Hepatocyte (in vitro differentiated cells): ENCODE measurements around the gene CLSTN1. TPM values are rescaled to one million over a fixed set of nuclear protein-coding genes. Genes with fewer than 3 reads are reported as not detected.

Experiments used
- DNase-seq: peaks from one replicate; pipeline ENCODE4 v3.0.0-alpha.2; 2016; ENCODE audit warnings: low spot score
- H2AFZ ChIP-seq: fragments of 200-600 bp; sonication (generic); 2 replicates; pipeline ENCODE4 v1.6.0; 2016; ENCODE audit warnings: antibody characterized with exemption, mild to moderate bottlenecking
- H3K27ac ChIP-seq: fragments of 200-600 bp; sonication (generic); 2 replicates; pipeline ENCODE4 v1.5.1; 2016; ENCODE audit warnings: mild to moderate bottlenecking
- H3K27me3 ChIP-seq: fragments of 200-600 bp; sonication (generic); 2 replicates; pipeline ENCODE4 v1.6.1; 2016
- H3K36me3 ChIP-seq: fragments of 200-600 bp; sonication (generic); replicated peaks from 2 replicates; pipeline ENCODE4 v1.5.1; 2016; ENCODE audit warnings: low read depth; ENCODE audit not compliant: insufficient read depth
- H3K4me1 ChIP-seq: fragments of 200-600 bp; sonication (generic); 2 replicates; pipeline ENCODE4 v1.5.1; 2016; ENCODE audit warnings: mild to moderate bottlenecking, moderate library complexity; ENCODE audit not compliant: insufficient read depth
- H3K4me2 ChIP-seq: fragments of 200-600 bp; sonication (generic); 2 replicates; pipeline ENCODE4 v1.6.0; 2016
- H3K4me3 ChIP-seq: fragments of 200-600 bp; sonication (generic); 2 replicates; pipeline ENCODE4 v1.5.1; 2016; ENCODE audit warnings: mild to moderate bottlenecking
- H3K79me2 ChIP-seq: fragments of 200-600 bp; sonication (generic); 2 replicates; pipeline ENCODE4 v1.6.0; 2017; ENCODE audit warnings: mild to moderate bottlenecking
- H3K9me2 ChIP-seq: fragments of 200-600 bp; sonication (generic); replicated peaks from 2 replicates; pipeline ENCODE4 v1.6.0; 2017; ENCODE audit warnings: mild to moderate bottlenecking; ENCODE audit not compliant: insufficient read depth
- H3K9me3 ChIP-seq: fragments of 200-600 bp; sonication (generic); 2 replicates; pipeline ENCODE4 v1.5.1; 2016; ENCODE audit warnings: low read depth, mild to moderate bottlenecking
- H4K20me1 ChIP-seq: fragments of 200-600 bp; sonication (generic); 2 replicates; pipeline ENCODE4 v1.6.0; 2016; ENCODE audit warnings: mild to moderate bottlenecking; ENCODE audit not compliant: insufficient read depth, poor library complexity, severe bottlenecking
- EZH2 ChIP-seq: fragments of 200-600 bp; sonication (generic); IDR thresholded peaks from 2 replicates; pipeline ENCODE4 v1.6.1; 2016; ENCODE audit warnings: antibody characterized with exemption, mild to moderate bottlenecking, borderline replicate concordance
- EZH2phosphoT487 ChIP-seq: fragments of 200-600 bp; sonication (generic); IDR thresholded peaks from one replicate; pipeline ENCODE4 v1.6.1; 2018; ENCODE audit warnings: antibody characterized with exemption, mild to moderate bottlenecking, low read depth, moderate library complexity; ENCODE audit not compliant: unreplicated experiment, severe bottlenecking
- WGBS: methylation state at CpG from one replicate; pipeline ENCODE4 v1.1.6; 2016; ENCODE audit warnings: low lambda C conversion rate; ENCODE audit errors: missing lambda C conversion rate; 5-methylcytosine and 5-hydroxymethylcytosine counted together
- polyA plus RNA-seq: library from polyadenylated mRNA; unstranded; fragments of >200 nt; fragmentation: Nextera tagmentation; extraction: Ambion mirVana; gene quantifications from 2 replicates; pipeline ENCODE4 v1.2.1, GENCODE V29; 2016
- total RNA-seq: library from RNA; depleted of rRNA; stranded (reverse); fragments of >200 nt; gene quantifications from 2 replicates; pipeline ENCODE4 v1.2.3, GENCODE V29; 2014
- TF ChIP-seq, protein P1 (sequence below): fragments of 200-600 bp; sonication (generic); IDR thresholded peaks from 2 replicates; pipeline ENCODE4 v1.5.1; 2016; ENCODE audit warnings: antibody characterized with exemption, mild to moderate bottlenecking; ENCODE audit not compliant: poor library complexity

The CLSTN1 gene
- total and polyA plus RNA-seq, 2 experiments from 2014 or later = 47.7 to 74.2 TPM

DNA sequence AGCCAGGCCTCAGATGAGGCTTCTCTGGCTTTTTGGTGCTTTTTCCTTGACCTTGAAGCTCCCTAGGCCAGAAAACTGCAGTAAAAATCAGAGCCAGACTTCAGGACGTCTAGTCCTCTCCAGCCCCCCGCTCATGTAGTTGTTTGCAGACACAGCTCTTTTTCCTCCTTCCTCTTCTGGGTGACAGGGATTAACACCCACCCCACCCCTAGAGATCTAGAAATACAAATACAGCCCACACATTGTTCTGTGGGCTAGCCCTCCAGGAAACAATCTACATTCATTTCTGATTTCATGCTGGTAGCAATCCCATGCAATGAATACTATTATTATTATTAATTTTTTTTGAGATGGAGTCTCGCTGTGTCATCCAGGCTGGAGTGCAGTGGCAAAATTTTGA is 9.9 kb upstream of the CLSTN1 start:
- Histone ChIP-seq H3K4me3 (no peak overlapping the region), H2AFZ (no peak overlapping the region), H3K9me3 (no peaks in the 10 kb centered on the region), H3K36me3 (no peaks in the 10 kb centered on the region), H3K27ac (no peak overlapping the region), H3K79me2 (no peaks in the 10 kb centered on the region), H3K4me2 (no peak overlapping the region), H3K27me3 (no peaks in the 10 kb centered on the region), H3K9me2 (no peaks in the 10 kb centered on the region), H4K20me1 (no peaks in the 10 kb centered on the region), H3K4me1 (peaks cover 5% of the 10 kb centered on the region)
- TF ChIP-seq, protein P1, sequence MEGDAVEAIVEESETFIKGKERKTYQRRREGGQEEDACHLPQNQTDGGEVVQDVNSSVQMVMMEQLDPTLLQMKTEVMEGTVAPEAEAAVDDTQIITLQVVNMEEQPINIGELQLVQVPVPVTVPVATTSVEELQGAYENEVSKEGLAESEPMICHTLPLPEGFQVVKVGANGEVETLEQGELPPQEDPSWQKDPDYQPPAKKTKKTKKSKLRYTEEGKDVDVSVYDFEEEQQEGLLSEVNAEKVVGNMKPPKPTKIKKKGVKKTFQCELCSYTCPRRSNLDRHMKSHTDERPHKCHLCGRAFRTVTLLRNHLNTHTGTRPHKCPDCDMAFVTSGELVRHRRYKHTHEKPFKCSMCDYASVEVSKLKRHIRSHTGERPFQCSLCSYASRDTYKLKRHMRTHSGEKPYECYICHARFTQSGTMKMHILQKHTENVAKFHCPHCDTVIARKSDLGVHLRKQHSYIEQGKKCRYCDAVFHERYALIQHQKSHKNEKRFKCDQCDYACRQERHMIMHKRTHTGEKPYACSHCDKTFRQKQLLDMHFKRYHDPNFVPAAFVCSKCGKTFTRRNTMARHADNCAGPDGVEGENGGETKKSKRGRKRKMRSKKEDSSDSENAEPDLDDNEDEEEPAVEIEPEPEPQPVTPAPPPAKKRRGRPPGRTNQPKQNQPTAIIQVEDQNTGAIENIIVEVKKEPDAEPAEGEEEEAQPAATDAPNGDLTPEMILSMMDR = no peak
- TF ChIP-seq EZH2 (no peak), EZH2phosphoT487 (no peak)
- WGBS = 84% methylated on average over 3 of the region's 3 CpGs
- no peak for DNase-seq

- Histone ChIP-seq H3K4me2 (no peak overlapping the region), H3K4me1 (no peaks in the 10 kb centered on the region), H4K20me1 (no peaks in the 10 kb centered on the region), H3K79me2 (peaks cover 5% of the 10 kb centered on the region), H3K27ac (no peak overlapping the region), H2AFZ (no peak overlapping the region), H3K9me3 (no peaks in the 10 kb centered on the region), H3K4me3 (no peak overlapping the region), H3K27me3 (no peaks in the 10 kb centered on the region), H3K36me3 (no peaks in the 10 kb centered on the region), H3K9me2 (no peaks in the 10 kb centered on the region)
- TF ChIP-seq EZH2phosphoT487 (no peak), EZH2 (no peak)
- TF ChIP-seq, protein P1 = no peak
- no peak for DNase-seq
- 76% methylated on average over 24 of the region's 24 CpGs for WGBS
These were observed 3.9 kb upstream of the CLSTN1 start for GRCh38 chr1:9827558-9828185.

DNA sequence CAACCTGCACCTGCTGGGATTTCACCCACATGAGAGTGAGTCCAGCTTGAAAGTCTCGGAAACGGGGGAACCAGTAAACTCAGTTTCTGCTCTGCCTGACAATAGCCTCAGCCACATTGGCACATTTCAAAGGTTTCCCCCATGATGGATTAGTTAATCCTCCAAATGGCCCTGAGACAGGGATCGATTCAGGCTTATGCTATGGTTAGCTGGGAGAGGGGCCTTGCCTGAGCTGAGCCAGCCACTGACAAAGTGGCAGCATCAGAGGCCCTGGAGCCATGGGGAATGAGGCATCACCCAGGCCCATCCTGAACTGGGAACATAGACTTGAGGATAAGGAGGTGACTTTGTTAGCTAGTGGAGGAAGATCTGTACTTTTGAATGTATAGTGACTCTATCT is 2.9 kb upstream of the CLSTN1 start:
- Histone ChIP-seq H3K27ac (no peak overlapping the region), H4K20me1 (peaks cover 9% of the 10 kb centered on the region), H3K4me2 (no peak overlapping the region), H3K9me3 (no peaks in the 10 kb centered on the region), H3K79me2 (peaks cover 16% of the 10 kb centered on the region), H3K4me3 (no peak overlapping the region), H3K36me3 (no peaks in the 10 kb centered on the region), H2AFZ (no peak overlapping the region), H3K27me3 (no peaks in the 10 kb centered on the region), H3K9me2 (no peaks in the 10 kb centered on the region), H3K4me1 (peaks cover 5% of the 10 kb centered on the region)
- TF ChIP-seq, protein P1 = no peak
- TF ChIP-seq EZH2phosphoT487 (no peak), EZH2 (no peak)
- 88% methylated on average over 3 of the region's 3 CpGs for WGBS
- DNase-seq = no peak
